ENCODE results near the gene CEP350.

CEP350 gene

GRCh38 chr1:179929955-179930798 is 24.4 kb upstream of the CEP350 start:
- Histone ChIP-seq H3K79me1 (ENCODE audit: low read length) (peaks cover 2% of the 10 kb centered on the region), H3K23ac (ENCODE audit: low read length) (no peak overlapping the region), H2BK120ac (ENCODE audit: insufficient read depth, low read length, poor library complexity) (no peak overlapping the region), H2AK5ac (ENCODE audit: low read length) (no peak overlapping the region), H2BK5ac (ENCODE audit: low read depth, low read length, poor library complexity) (no peak overlapping the region), H3K4me1 (ENCODE audit: control insufficient read depth in 1 of 2, insufficient read depth in 2 of 2, low read length in 2 of 2) (no peaks in the 10 kb centered on the region), H3K4ac (ENCODE audit: low read depth, low read length) (no peak overlapping the region), H3K36me3 (ENCODE audit: control insufficient read depth in 1 of 2, insufficient read depth in 2 of 2, low read length in 2 of 2) (no peaks in the 10 kb centered on the region), H3K79me2 (ENCODE audit: control insufficient read depth, insufficient read depth, low read length, poor library complexity) (no peaks in the 10 kb centered on the region), H3K9me3 (ENCODE audit: insufficient read depth, low read depth, low read length) (no peaks in the 10 kb centered on the region), H3K18ac (ENCODE audit: low read length) (no peak overlapping the region), H3K4me3 (ENCODE audit: low read depth, low read length) (no peak overlapping the region), H3K27me3 (ENCODE audit: insufficient read depth, low read length) (no peaks in the 10 kb centered on the region), H4K8ac (ENCODE audit: low read depth, low read length) (no peak overlapping the region), H4K91ac (ENCODE audit: low read depth, low read length) (no peak overlapping the region), H4K12ac (ENCODE audit: low read depth, low read length) (no peak overlapping the region), H3K4me2 (ENCODE audit: low read length) (no peak overlapping the region), H2BK12ac (ENCODE audit: low read length) (no peak overlapping the region), H3K14ac (ENCODE audit: low read length) (no peak overlapping the region), H3K9ac (ENCODE audit: low read length) (no peak overlapping the region), H2AFZ (ENCODE audit: insufficient read depth, low read length, poor library complexity) (no peak overlapping the region), H3K27ac (ENCODE audit: low read depth, low read length) (no peak overlapping the region)
- no peak for DNase-seq
- WGBS (ENCODE audit: extremely low coverage, insufficient coverage, insufficient read length): no CpG with 5 or more reads among the region's 2 CpGs

- no peaks in the 10 kb centered on the region for H3K79me2 ChIP-seq (ENCODE audit: control insufficient read depth, insufficient read depth, low read length, poor library complexity)
- no peak overlapping the region for H2BK5ac ChIP-seq (ENCODE audit: low read depth, low read length, poor library complexity)
- H2AK5ac ChIP-seq (ENCODE audit: low read length): no peak overlapping the region
- H3K4me1 ChIP-seq (ENCODE audit: control insufficient read depth in 1 of 2, insufficient read depth in 2 of 2, low read length in 2 of 2): no peaks in the 10 kb centered on the region
- no peaks in the 10 kb centered on the region for H3K36me3 ChIP-seq (ENCODE audit: control insufficient read depth in 1 of 2, insufficient read depth in 2 of 2, low read length in 2 of 2)
- no peaks in the 10 kb centered on the region for H3K9me3 ChIP-seq (ENCODE audit: insufficient read depth, low read depth, low read length)
- H4K8ac ChIP-seq (ENCODE audit: low read depth, low read length): no peak overlapping the region
- H4K12ac ChIP-seq (ENCODE audit: low read depth, low read length): no peak overlapping the region
- no peak overlapping the region for H2BK120ac ChIP-seq (ENCODE audit: insufficient read depth, low read length, poor library complexity)
- no CpG with 5 or more reads among the region's 3 CpGs for WGBS (ENCODE audit: extremely low coverage, insufficient coverage, insufficient read length)
- no peak overlapping the region for H2BK12ac ChIP-seq (ENCODE audit: low read length)
- H3K23ac ChIP-seq (ENCODE audit: low read length): no peak overlapping the region
- H3K79me1 ChIP-seq (ENCODE audit: low read length): peaks cover 2% of the 10 kb centered on the region
- no peak overlapping the region for H3K4me2 ChIP-seq (ENCODE audit: low read length)
- H3K18ac ChIP-seq (ENCODE audit: low read length): no peak overlapping the region
- no peak overlapping the region for H4K91ac ChIP-seq (ENCODE audit: low read depth, low read length)
- H3K4me3 ChIP-seq (ENCODE audit: low read depth, low read length): no peak overlapping the region
- no peak overlapping the region for H3K27ac ChIP-seq (ENCODE audit: low read depth, low read length)
- H3K4ac ChIP-seq (ENCODE audit: low read depth, low read length): no peak overlapping the region
- H2AFZ ChIP-seq (ENCODE audit: insufficient read depth, low read length, poor library complexity): no peak overlapping the region
- H3K14ac ChIP-seq (ENCODE audit: low read length): no peak overlapping the region
- no peak overlapping the region for H3K9ac ChIP-seq (ENCODE audit: low read length)
- no peaks in the 10 kb centered on the region for H3K27me3 ChIP-seq (ENCODE audit: insufficient read depth, low read length)
- DNase-seq: peak; percentile 82 to 94
Measured at GRCh38 chr1:179930867-179931266, 23.7 kb upstream of the CEP350 start.

- Histone ChIP-seq H3K9me3 (ENCODE audit: insufficient read depth, low read depth, low read length) (peaks cover 3% of the 10 kb centered on the region), H3K4me1 (ENCODE audit: control insufficient read depth in 1 of 2, insufficient read depth in 2 of 2, low read length in 2 of 2) (no peaks in the 10 kb centered on the region), H2BK5ac (ENCODE audit: low read depth, low read length, poor library complexity) (no peak overlapping the region), H3K4me3 (ENCODE audit: low read depth, low read length) (no peak overlapping the region), H4K12ac (ENCODE audit: low read depth, low read length) (no peak overlapping the region), H3K23ac (ENCODE audit: low read length) (no peak overlapping the region), H3K9ac (ENCODE audit: low read length) (no peak overlapping the region), H2AK5ac (ENCODE audit: low read length) (no peak overlapping the region), H2BK12ac (ENCODE audit: low read length) (no peak overlapping the region), H4K91ac (ENCODE audit: low read depth, low read length) (no peak overlapping the region), H3K79me1 (ENCODE audit: low read length) (no peaks in the 10 kb centered on the region), H3K27ac (ENCODE audit: low read depth, low read length) (no peak overlapping the region), H2BK120ac (ENCODE audit: insufficient read depth, low read length, poor library complexity) (no peak overlapping the region), H3K4me2 (ENCODE audit: low read length) (no peak overlapping the region), H3K27me3 (ENCODE audit: insufficient read depth, low read length) (no peaks in the 10 kb centered on the region), H3K4ac (ENCODE audit: low read depth, low read length) (no peak overlapping the region), H3K36me3 (ENCODE audit: control insufficient read depth in 1 of 2, insufficient read depth in 2 of 2, low read length in 2 of 2) (no peaks in the 10 kb centered on the region), H2AFZ (ENCODE audit: insufficient read depth, low read length, poor library complexity) (no peak overlapping the region), H3K18ac (ENCODE audit: low read length) (no peak overlapping the region), H3K79me2 (ENCODE audit: control insufficient read depth, insufficient read depth, low read length, poor library complexity) (no peaks in the 10 kb centered on the region), H4K8ac (ENCODE audit: low read depth, low read length) (no peak overlapping the region), H3K14ac (ENCODE audit: low read length) (no peak overlapping the region)
- no peak for DNase-seq
- no CpG with 5 or more reads among the region's 2 CpGs for WGBS (ENCODE audit: extremely low coverage, insufficient coverage, insufficient read length)
Measured at GRCh38 chr1:179933219-179933618, 21.4 kb upstream of the CEP350 start.

- no peak overlapping the region for H2BK12ac ChIP-seq (ENCODE audit: low read length)
- no peaks in the 10 kb centered on the region for H3K79me2 ChIP-seq (ENCODE audit: control insufficient read depth, insufficient read depth, low read length, poor library complexity)
- no peak overlapping the region for H3K27ac ChIP-seq (ENCODE audit: low read depth, low read length)
- H2BK5ac ChIP-seq (ENCODE audit: low read depth, low read length, poor library complexity): no peak overlapping the region
- no peak overlapping the region for H3K18ac ChIP-seq (ENCODE audit: low read length)
- H2AFZ ChIP-seq (ENCODE audit: insufficient read depth, low read length, poor library complexity): no peak overlapping the region
- H3K14ac ChIP-seq (ENCODE audit: low read length): no peak overlapping the region
- H3K4me2 ChIP-seq (ENCODE audit: low read length): no peak overlapping the region
- no peaks in the 10 kb centered on the region for H3K79me1 ChIP-seq (ENCODE audit: low read length)
- whole genome bisulfite sequencing (ENCODE audit: extremely low coverage, insufficient coverage, insufficient read length): no CpG with 5 or more reads among the region's 1 CpG
- H2AK5ac ChIP-seq (ENCODE audit: low read length): no peak overlapping the region
- no peak overlapping the region for H4K8ac ChIP-seq (ENCODE audit: low read depth, low read length)
- no peak overlapping the region for H2BK120ac ChIP-seq (ENCODE audit: insufficient read depth, low read length, poor library complexity)
- no peak overlapping the region for H4K12ac ChIP-seq (ENCODE audit: low read depth, low read length)
- no peak overlapping the region for H3K4me3 ChIP-seq (ENCODE audit: low read depth, low read length)
- H3K4me1 ChIP-seq (ENCODE audit: control insufficient read depth in 1 of 2, insufficient read depth in 2 of 2, low read length in 2 of 2): no peaks in the 10 kb centered on the region
- no peak overlapping the region for H4K91ac ChIP-seq (ENCODE audit: low read depth, low read length)
- DNase-seq: no peak
- peak overlapping the region; percentile 85 for H3K23ac ChIP-seq (ENCODE audit: low read length)
- H3K36me3 ChIP-seq (ENCODE audit: control insufficient read depth in 1 of 2, insufficient read depth in 2 of 2, low read length in 2 of 2): no peaks in the 10 kb centered on the region
- H3K27me3 ChIP-seq (ENCODE audit: insufficient read depth, low read length): no peaks in the 10 kb centered on the region
- H3K4ac ChIP-seq (ENCODE audit: low read depth, low read length): no peak overlapping the region
- no peak overlapping the region for H3K9ac ChIP-seq (ENCODE audit: low read length)
- peaks cover 3% of the 10 kb centered on the region for H3K9me3 ChIP-seq (ENCODE audit: insufficient read depth, low read depth, low read length)
Measured at GRCh38 chr1:179935909-179936496, 18.6 kb upstream of the CEP350 start.

All from trophoblast cell (in vitro differentiated cells and primary cell).